Esophagus muscularis mucosa (tissue), 4 donors: ENCODE results near the gene CNNM3. TPM values are rescaled to one million over a fixed set of nuclear protein-coding genes. Genes with fewer than 3 reads are reported as not detected.

Experiments
- DNase-seq: peaks from one replicate; pipeline ENCODE4 v3.0.0-alpha.2; 2017; ENCODE audit errors: extremely low spot score
- H3K27ac ChIP-seq, 4 donors: fragments of 200-600 bp; sonication (generic); replicated peaks in 1 of 4; 1 replicate in 3 of 4; 2 replicates in 1 of 4; pipeline ENCODE4 v1.5.1; 2016 to 2019; ENCODE audit warnings: mild to moderate bottlenecking in 1 of 4
- H3K27me3 ChIP-seq, 4 donors: fragments of 200-600 bp; sonication (generic); one replicate each; pipeline versions ENCODE4 v1.5.1 to v1.6.0; 2016 to 2019
- H3K36me3 ChIP-seq, 4 donors: fragments of 200-600 bp; sonication (generic); one replicate each; pipeline ENCODE4 v1.5.1; 2016 to 2019
- H3K4me1 ChIP-seq, 4 donors: fragments of 200-600 bp; sonication (generic); one replicate each; pipeline ENCODE4 v1.5.1; 2016 to 2019
- H3K4me3 ChIP-seq, 4 donors: fragments of 200-600 bp; sonication (generic); 1 replicate in 2 of 4; 2 replicates in 2 of 4; pipeline ENCODE4 v1.5.1; 2016 to 2019; ENCODE audit warnings: mild to moderate bottlenecking in 4 of 4, moderate library complexity in 1 of 4
- H3K9me3 ChIP-seq, 4 donors: fragments of 200-600 bp; sonication (generic); 1 replicate in 3 of 4; 2 replicates in 1 of 4; pipeline ENCODE4 v1.5.1; 2016 to 2019
- CTCF ChIP-seq, 3 experiments: fragments of 200-600 bp in 2 of 3; fragments of 450-650 bp in 1 of 3; sonication (generic) in 2 of 3; IDR thresholded peaks; one replicate each; pipeline ENCODE4 v1.5.1; 2017 to 2019; ENCODE audit warnings: antibody characterized with exemption in 3 of 3, mild to moderate bottlenecking in 2 of 3, moderate library complexity in 1 of 3
- EP300 ChIP-seq: sonication (generic); formaldehyde crosslinking; IDR thresholded peaks from one replicate; pipeline ENCODE4 v1.6.1; 2017; ENCODE audit warnings: antibody characterized with exemption
- POLR2A ChIP-seq: fragments of 450-650 bp; IDR thresholded peaks from one replicate; pipeline ENCODE4 v1.6.1; 2017; ENCODE audit warnings: antibody characterized with exemption, moderate library complexity, mild to moderate bottlenecking, low read depth
- POLR2AphosphoS5 ChIP-seq, 2 donors: sonication (generic); formaldehyde crosslinking; IDR thresholded peaks; one replicate each; pipeline ENCODE4 v1.6.1; 2017; ENCODE audit warnings: antibody characterized with exemption in 2 of 2
- WGBS: methylation state at CpG from one replicate; pipeline ENCODE4 v1.1.5; 2018; 5-methylcytosine and 5-hydroxymethylcytosine counted together
- intact Hi-C: fragments of 100-400 bp; cut with DNase I; formaldehyde crosslinking; loops from one replicate; pipeline ENCODE4 v1.15.1; 2023
- total RNA-seq, 4 donors: library from RNA; depleted of rRNA; stranded (reverse); fragments of >200 nt; gene quantifications; one replicate each; pipeline versions ENCODE4 v1.1.0 to v1.2.1, GENCODE V29; 2016

Gene CNNM3
- total RNA-seq, 4 donors from 2014 or later: 11.8 to 30.3 (median 22.1) TPM

DNA sequence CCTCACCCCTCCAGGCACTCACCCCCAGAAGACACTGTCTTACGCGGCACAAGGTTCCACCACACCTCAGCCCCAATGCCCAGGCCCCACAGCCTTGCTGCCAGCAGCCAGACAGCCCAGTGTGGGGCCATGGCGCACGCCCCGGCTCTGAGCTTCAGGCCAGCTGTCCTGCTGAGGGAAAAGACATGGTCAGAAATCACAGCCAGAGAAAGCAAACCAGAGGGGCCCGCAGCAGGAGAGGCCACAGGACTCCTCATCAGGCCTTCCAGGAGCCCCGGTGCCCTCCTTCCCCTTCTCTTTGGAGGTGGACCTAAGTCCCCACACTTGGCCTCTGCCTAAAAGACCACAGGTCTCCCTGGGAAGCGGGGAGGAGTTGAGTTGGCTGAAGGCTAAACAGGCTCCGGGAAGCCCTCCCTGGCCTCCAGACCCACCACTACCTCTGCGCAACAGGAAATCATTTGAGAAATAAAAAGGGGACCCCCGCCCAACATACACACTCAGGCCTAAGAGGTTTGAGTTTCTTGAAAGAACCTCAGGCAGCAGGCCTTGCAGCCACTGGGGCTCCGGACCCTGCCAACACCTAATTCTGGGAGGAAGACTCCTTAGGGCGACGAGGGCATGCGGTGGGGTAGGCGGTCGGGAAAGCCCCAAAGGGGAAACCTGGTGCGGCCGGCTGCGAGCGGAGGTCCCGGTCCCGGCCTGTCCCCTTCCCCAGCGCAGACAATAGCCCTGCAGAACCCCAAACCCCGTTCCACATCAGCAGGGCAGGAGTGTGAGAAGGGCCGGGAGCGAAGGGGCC, 51.9 kb downstream of the CNNM3 start:
- H3K4me1 ChIP-seq: peaks cover 38 to 81% (median 75%) of the 10 kb centered on the region in 4 donors

DNA sequence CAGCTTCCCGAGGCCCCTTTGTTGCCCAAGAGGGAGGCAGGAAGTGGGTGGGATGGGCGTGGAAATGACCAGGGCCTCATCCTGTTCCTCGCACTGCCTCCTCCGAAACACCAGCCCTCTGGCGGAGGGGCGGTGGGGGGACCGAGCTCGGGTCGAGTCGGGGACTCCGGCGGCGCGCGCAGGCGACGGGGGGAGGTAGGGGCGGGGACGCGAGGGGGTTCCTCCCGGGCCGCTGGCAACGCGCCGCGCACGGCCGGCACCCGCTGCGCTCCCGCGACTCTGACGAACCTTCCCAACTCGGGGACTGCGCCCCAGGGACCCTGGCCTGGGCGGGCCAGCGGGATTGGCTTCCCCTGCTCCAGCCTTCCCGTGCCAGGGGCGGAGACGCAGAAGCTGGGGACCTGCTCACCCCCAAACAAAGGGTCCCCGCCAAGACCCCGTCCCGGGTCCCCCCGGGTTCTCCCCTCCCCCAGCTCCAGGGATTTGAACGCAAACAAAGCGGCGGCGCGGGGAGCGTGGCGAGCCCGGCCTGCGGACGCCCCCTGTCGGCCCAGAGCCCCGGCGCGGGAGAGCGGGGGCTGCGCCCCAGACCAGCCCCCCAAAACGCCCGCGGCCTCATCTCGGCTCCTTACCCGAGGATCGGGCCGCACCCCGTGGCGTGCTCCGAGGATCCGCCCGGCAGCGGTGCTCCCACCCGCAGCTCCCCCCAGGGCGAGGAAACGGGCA, 52.6 kb downstream of the CNNM3 start:
- Histone ChIP-seq H3K27ac (peak overlapping the region; percentile 98 to 100 (median 99)), H3K36me3 (peaks cover 21 to 41% (median 38%) of the 10 kb centered on the region in 4 donors), H3K27me3 (no peaks in the 10 kb centered on the region), H3K9me3 (no peaks in the 10 kb centered on the region), H3K4me3 (peak overlapping the region; percentile 89 to 99 (median 90)), H3K4me1 (peaks cover 44 to 81% (median 75%) of the 10 kb centered on the region in 4 donors)
- no peak for DNase-seq
- intact Hi-C loops: loop anchor here (1.0 kb wide), 1 partner anchor 39 kb away; no protein-coding TSS in a partner anchor
- WGBS: 0% methylated on average over 3 of the region's 76 CpGs
- TF ChIP-seq CTCF (IDR thresholded peaks at IDR 0.05): peak; percentile 43 to 64 (median 56)
- TF ChIP-seq EP300: no peak
- peak; percentile 84 for TF ChIP-seq POLR2AphosphoS5 (IDR thresholded peaks at IDR 0.05)
- peak; percentile 33 for TF ChIP-seq POLR2A

More for the DNA sequence above, 51.9 kb downstream of the CNNM3 start:
- Histone ChIP-seq H3K27me3 (no peaks in the 10 kb centered on the region), H3K27ac (peak overlapping the region; percentile 98 to 100 (median 99)), H3K4me3 (peak overlapping the region; percentile 89 to 99 (median 90)), H3K36me3 (peaks cover 29 to 48% (median 46%) of the 10 kb centered on the region in 4 donors), H3K9me3 (no peaks in the 10 kb centered on the region)
- no peak for DNase-seq
- intact Hi-C loops: no loop called here
- 2% methylated on average over 12 of the region's 27 CpGs for WGBS
- TF ChIP-seq POLR2A (no peak), POLR2AphosphoS5 (IDR thresholded peaks at IDR 0.05) (no peak), EP300 (no peak), CTCF (IDR thresholded peaks at IDR 0.05) (no peak)

- intact Hi-C loops: loop anchor here (1.0 kb wide), 1 partner anchor 38 kb away; no protein-coding TSS in a partner anchor
- peak overlapping the region; percentile 89 to 99 (median 90) for H3K4me3 ChIP-seq
- H3K27me3 ChIP-seq: no peaks in the 10 kb centered on the region
- no peaks in the 10 kb centered on the region for H3K9me3 ChIP-seq
- H3K36me3 ChIP-seq: peaks cover 15 to 34% (median 32%) of the 10 kb centered on the region in 4 donors
- H3K4me1 ChIP-seq: peaks cover 47 to 81% (median 75%) of the 10 kb centered on the region in 4 donors
- H3K27ac ChIP-seq: peak overlapping the region; percentile 98 to 100 (median 99)
- 0% methylated on average over 8 of the region's 64 CpGs for WGBS
- DNase-seq: no peak
- no peak for TF ChIP-seq CTCF (IDR thresholded peaks at IDR 0.05)
- peak; percentile 71 to 74 for TF ChIP-seq POLR2AphosphoS5 (IDR thresholded peaks at IDR 0.05)
- no peak for TF ChIP-seq POLR2A
- no peak for TF ChIP-seq EP300
Observed at GRCh38 chr2:96869281-96869821, 53.3 kb downstream of the CNNM3 start.

DNA sequence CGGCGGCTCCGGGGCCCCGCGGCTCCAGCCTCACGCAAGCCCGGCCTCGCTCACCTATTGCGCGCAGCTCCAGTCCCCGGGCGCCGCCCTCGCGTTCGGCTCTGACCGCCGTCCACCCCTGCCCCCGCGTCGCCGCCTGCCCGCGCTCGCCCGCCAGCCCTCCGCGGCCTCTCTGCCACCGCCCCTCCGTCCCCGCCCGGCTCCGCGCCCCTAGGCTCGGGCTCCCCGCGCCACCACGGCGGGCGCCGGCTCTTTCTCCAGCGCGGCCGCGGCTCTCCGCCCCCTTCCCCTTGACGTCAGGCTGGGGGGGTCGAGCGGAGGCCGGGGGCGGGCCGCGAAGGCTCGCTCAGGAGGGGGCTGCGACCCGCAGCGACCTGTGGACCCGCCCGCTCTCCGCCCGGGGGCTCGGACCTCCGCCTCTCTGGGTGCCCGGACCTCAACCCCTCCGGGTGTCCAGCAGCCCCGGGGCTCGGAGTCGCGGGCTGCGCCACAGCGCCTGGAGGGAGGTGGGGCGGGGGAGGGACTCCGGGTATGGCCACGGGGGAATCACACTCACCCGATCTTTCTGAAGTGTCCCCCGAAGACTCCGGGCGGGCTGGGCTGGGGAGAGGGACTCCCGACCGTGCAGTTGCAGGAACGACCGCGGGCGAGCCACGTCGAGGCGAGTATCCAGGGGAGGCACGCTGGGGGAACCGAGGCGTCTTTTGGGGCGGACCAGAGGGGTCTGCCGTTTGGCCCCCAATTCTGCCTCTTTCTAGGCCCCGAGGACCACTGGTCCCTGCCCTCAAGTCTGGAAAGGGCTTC, 54.0 kb downstream of the CNNM3 start, which contains the start of gene SEMA4C:
Gene SEMA4C (minus strand): TSS at position 259 of the 804 bp plus-strand sequence. CDS start 2,194 bp downstream, outside the sequence.
- Histone ChIP-seq H3K9me3 (no peaks in the 10 kb centered on the region), H3K27ac (peak within 1 kb of the TSS; percentile 98 to 100 (median 99)), H3K36me3 (peaks cover 8 to 28% (median 25%) of the 10 kb centered on the region in 4 donors), H3K27me3 (no peaks in the 10 kb centered on the region), H3K4me3 (peak within 1 kb of the TSS; percentile 89 to 99 (median 90)), H3K4me1 (peaks cover 47 to 81% (median 75%) of the 10 kb centered on the region in 4 donors)
- intact Hi-C loops: loop anchor here (1.0 kb wide), 2 partner anchors 37 to 81 kb away; no protein-coding TSS in a partner anchor
- WGBS: 0% methylated on average over 19 of the region's 93 CpGs
- peak; percentile 85 to 90 for TF ChIP-seq POLR2AphosphoS5 (IDR thresholded peaks at IDR 0.05)
- no peak for TF ChIP-seq EP300
- TF ChIP-seq POLR2A: peak; percentile 44
- TF ChIP-seq CTCF (IDR thresholded peaks at IDR 0.05): no peak
- DNase-seq: no peak
